NOMO-1 treated with dmso at 0.1 percent for 144 hours (cell line): ENCODE data around the gene PRICKLE2.

Source experiments
- DNase-seq: peaks from one replicate; lab custom pipeline; 2025; ENCODE audit not compliant: unreplicated experiment; lab: John Stamatoyannopoulos, UW

PRICKLE2 gene

GRCh38 chr3:64081235-64081630 is 144.0 kb downstream of the PRICKLE2 start:
- DNase-seq, result no peak

- DNase-seq, result no peak
These were observed 144.5 kb downstream of the PRICKLE2 start for GRCh38 chr3:64080616-64081234.

- DNase-seq, result no peak
These were observed 145.7 kb downstream of the PRICKLE2 start for GRCh38 chr3:64079369-64080150.

- DNase-seq, result no peak
These were observed 146.3 kb downstream of the PRICKLE2 start for GRCh38 chr3:64078966-64079365.

- no peak for DNase-seq
These were observed 150.2 kb downstream of the PRICKLE2 start for GRCh38 chr3:64074895-64075679.

- no peak for DNase-seq
These were observed 151.2 kb downstream of the PRICKLE2 start for GRCh38 chr3:64074060-64074459.

GRCh38 chr3:64073158-64073761 is 152.0 kb downstream of the PRICKLE2 start:
- no peak for DNase-seq

- no peak for DNase-seq
These were observed 153.1 kb downstream of the PRICKLE2 start for GRCh38 chr3:64072126-64072525.

- no peak for DNase-seq
These were observed 154.6 kb downstream of the PRICKLE2 start for GRCh38 chr3:64070704-64071103.

GRCh38 chr3:64067506-64068346 is 157.5 kb downstream of the PRICKLE2 start:
- DNase-seq, result no peak

- no peak for DNase-seq
These were observed 160.5 kb downstream of the PRICKLE2 start for GRCh38 chr3:64064804-64065203.

GRCh38 chr3:64063983-64064438 is 161.3 kb downstream of the PRICKLE2 start:
- no peak for DNase-seq

GRCh38 chr3:64063207-64063982 is 161.9 kb downstream of the PRICKLE2 start:
- DNase-seq, result no peak

GRCh38 chr3:64061628-64062027 is 163.6 kb downstream of the PRICKLE2 start:
- no peak for DNase-seq

- no peak for DNase-seq
These were observed 165.6 kb downstream of the PRICKLE2 start for GRCh38 chr3:64059484-64060175.

- no peak for DNase-seq
These were observed 166.7 kb downstream of the PRICKLE2 start for GRCh38 chr3:64058566-64058965.

- DNase-seq, result no peak
These were observed 168.0 kb downstream of the PRICKLE2 start for GRCh38 chr3:64057231-64057630.

- DNase-seq, result no peak
These were observed 168.6 kb downstream of the PRICKLE2 start for GRCh38 chr3:64056606-64057180.

- DNase-seq, result no peak
These were observed 170.2 kb downstream of the PRICKLE2 start for GRCh38 chr3:64055076-64055475.
